Vagina (tissue), 2 donors: Measurements from ENCODE around the gene ERICH6B.

Experiments
- POLR2AphosphoS5 ChIP-seq, 2 donors: sonication (generic); formaldehyde crosslinking; IDR thresholded peaks; one replicate each; pipeline ENCODE4 v1.9.0; 2017; ENCODE audit warnings: antibody characterized with exemption in 2 of 2, mild to moderate bottlenecking in 2 of 2, low read depth in 1 of 2; ENCODE audit not compliant: insufficient read depth in 1 of 2
- TF ChIP-seq, protein P1 (sequence below), 3 experiments: fragments of 450-650 bp in 2 of 3; fragments of 200-600 bp in 1 of 3; sonication (generic) in 1 of 3; IDR thresholded peaks; one replicate each; pipeline ENCODE4 v1.5.1; 2017 to 2019; ENCODE audit warnings: antibody characterized with exemption in 3 of 3, mild to moderate bottlenecking in 2 of 3, moderate library complexity in 2 of 3

DNA sequence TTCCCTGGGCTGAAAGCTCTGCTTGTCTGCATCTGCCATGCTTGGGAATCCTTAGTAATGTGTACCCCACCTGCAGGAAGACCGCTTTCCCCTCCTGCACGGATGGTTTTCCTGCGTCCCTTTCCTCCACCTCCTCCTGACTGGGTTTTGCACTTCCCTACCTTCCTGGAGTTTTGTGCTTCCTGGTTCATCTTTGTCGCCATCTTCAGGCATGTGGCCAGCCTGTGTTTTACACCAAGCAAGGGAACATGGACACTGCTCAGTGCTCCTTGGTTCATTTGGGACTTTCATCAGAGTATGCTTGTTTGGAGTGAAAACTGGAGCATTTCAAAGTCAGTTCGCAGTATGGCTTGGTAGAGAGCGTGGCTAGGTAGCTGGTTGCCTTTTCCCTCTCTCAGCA lies 30.7 kb downstream of the ERICH6B start:
- TF ChIP-seq, protein P1, sequence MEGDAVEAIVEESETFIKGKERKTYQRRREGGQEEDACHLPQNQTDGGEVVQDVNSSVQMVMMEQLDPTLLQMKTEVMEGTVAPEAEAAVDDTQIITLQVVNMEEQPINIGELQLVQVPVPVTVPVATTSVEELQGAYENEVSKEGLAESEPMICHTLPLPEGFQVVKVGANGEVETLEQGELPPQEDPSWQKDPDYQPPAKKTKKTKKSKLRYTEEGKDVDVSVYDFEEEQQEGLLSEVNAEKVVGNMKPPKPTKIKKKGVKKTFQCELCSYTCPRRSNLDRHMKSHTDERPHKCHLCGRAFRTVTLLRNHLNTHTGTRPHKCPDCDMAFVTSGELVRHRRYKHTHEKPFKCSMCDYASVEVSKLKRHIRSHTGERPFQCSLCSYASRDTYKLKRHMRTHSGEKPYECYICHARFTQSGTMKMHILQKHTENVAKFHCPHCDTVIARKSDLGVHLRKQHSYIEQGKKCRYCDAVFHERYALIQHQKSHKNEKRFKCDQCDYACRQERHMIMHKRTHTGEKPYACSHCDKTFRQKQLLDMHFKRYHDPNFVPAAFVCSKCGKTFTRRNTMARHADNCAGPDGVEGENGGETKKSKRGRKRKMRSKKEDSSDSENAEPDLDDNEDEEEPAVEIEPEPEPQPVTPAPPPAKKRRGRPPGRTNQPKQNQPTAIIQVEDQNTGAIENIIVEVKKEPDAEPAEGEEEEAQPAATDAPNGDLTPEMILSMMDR (IDR thresholded peaks at IDR 0.05): no peak
- TF ChIP-seq POLR2AphosphoS5 (IDR thresholded peaks at IDR 0.05; ENCODE audit: insufficient read depth in 1 of 2, low read depth in 1 of 2): no peak
